GM19240 (cell line): ENCODE results near the gene WDR88.
"Not testable (repeated sequence)": the region's sequence is repeated elsewhere in the genome, so short reads cannot be mapped to it uniquely, and the experiment has no call there.

Experiments used
- DNase-seq: peaks from one replicate; pipeline ENCODE4 v3.0.0; 2011; ENCODE audit warnings: low spot score; ENCODE audit not compliant: insufficient read length

The WDR88 gene

GRCh38 chr19:33168528-33168927 lies 36.6 kb downstream of the WDR88 start:
- no peak for DNase-seq

DNA sequence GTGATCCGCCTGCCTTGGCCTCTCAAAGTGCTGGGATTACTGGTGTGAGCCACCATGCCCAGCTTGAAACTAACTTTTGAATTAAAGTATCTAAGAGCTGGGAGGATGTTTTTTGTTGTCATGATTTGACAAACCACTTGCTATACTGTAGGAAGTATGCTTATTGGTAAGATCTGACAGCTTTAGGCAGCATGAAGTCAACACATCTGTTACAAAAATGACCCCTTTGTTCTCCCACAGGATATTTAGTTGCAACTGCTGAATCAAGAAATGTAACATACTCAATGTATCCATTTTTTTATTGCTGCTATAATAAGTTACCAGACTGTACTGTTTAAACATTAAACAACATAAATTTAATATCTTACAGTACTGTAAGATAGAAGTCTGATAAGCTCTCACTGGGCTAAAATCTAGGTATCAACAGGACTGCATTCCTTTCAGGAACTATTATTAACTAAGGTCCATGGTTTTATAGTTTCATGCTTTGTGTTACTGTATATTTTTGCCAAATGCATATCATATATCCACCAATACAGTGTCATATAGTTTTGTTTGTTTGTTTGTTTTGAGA lies 39.4 kb downstream of the WDR88 start:
- no peak for DNase-seq

DNA sequence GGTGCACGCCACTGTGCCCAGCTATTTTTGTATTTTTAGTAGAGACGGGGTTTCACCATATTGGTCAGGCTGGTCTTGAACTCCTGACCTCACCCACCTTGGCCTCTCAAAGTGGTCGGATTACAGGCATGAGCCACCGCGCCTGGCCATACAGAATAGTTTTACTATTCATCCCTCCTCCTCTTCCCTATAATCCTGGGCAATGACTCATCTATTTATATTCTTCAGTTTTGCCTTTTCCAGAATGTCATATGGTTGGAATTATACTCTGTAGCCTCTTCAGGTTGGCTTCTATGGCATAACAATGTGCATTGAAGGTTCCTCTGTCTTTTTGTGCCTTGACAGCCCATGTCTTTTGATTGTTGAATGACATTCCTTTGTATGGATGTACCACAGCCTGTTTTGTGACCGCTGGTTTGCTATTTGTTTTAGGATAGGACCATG lies 40.0 kb downstream of the WDR88 start:
- no peak for DNase-seq

DNA sequence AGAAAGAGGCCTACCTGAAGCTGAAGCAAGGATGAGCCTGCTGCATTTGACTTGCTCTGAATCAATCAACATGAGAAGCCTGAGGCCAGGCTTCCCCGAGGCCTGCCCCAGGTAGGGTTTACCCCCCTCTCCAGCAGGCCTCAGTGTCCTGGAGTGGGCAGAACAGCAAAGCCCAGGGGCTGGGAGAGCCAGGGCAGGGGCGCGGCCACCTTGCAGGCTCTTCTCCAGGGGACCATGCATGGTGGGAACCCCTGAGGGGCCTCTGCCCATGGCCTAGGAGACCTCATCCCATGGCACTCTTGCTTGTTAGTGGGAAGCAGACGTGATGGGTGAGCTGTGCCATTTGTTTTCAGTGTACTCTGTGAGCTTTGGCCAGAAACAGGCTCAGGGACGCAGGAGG lies 42.3 kb downstream of the WDR88 start:
- DNase-seq: no peak

- DNase-seq: no peak
These were observed 43.4 kb downstream of the WDR88 start for GRCh38 chr19:33175156-33175782.

- DNase-seq: no peak
These were observed 44.2 kb downstream of the WDR88 start for GRCh38 chr19:33175886-33176669.

DNA sequence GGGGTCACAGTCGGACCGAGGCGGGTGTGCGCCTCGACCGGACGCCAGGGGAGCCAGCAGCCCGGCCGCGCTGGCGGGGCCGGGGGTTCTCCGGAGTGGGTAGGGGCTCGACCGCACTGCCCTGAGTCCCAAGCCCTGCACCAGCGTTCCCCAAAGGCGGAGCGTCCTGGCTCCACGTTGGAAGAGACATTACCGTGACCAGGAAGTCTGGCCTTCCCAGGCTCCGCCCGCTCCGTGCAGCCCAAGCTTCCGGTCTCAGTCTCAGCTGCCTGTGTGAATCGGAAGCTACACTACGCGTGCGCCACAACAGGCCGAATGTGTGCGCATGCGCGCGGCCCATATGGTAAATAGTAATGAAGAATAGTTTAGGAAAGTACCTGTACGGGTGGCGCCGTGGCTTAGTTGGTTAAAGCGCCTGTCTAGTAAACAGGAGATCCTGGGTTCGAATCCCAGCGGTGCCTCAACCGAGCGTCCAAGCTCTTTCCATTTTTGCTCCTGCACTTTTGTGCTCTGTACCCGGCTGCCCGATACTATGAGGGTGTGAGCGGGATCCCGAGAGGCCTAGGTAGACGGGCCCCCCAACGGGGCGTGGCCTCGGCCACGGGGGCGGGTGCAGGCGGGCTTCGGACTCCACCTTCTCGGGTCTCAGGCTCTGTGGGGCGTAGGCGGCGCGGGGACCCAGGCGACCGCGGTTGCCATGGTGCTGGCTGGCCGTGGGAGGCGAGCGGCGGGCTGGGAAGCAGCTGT lies 44.9 kb downstream of the WDR88 start:
- peak; percentile 93 for DNase-seq

GRCh38 chr19:33177417-33177979 lies 45.6 kb downstream of the WDR88 start:
- DNase-seq: no peak

- no peak for DNase-seq
These were observed 54.7 kb downstream of the WDR88 start for GRCh38 chr19:33186431-33187182.

- no peak for DNase-seq
These were observed 55.2 kb downstream of the WDR88 start for GRCh38 chr19:33187183-33187540.

- DNase-seq: no peak
These were observed 57.5 kb downstream of the WDR88 start for GRCh38 chr19:33189453-33189852.

DNA sequence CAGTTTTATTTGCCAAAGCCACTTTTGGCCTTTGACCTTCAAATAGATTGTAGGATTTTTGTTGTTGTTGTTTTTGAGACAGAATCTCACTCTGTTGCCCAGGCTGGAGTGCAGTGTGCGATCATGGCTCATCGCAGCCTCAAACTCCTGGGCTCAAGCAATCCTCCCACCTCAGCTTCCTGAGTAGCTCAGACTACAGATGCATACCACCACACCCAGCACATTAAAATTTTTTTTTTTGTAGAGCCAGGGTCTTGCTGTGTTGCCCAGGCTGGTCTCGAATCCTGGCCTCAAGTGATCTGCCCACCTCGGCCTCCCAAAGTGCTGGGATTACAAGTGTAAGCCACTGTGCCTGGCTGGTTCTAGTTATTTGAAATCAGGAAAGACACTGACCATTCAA lies 59.2 kb downstream of the WDR88 start:
- not testable (repeated sequence) for DNase-seq

DNA sequence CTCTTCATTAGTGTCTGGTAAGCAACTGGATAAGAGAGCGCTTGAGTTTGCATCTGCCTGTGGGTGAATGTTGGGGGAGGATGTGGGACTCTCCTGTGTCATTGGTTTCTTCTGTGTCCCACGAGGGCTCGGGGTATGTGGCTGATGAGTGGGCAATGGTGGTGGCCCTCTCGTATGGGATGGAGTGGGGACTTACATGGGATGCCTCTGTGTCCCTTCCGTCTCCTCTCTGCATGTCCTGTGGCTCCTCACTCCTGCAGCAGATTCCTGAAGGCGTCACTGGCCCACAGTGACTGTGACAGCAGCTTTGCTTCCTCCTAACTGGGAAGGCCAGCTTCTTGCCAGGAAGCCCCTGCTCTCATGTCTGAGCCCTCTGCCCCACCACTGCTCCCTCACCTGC lies 59.6 kb downstream of the WDR88 start:
- DNase-seq: peak; percentile 1

GRCh38 chr19:33192010-33192409 lies 60.1 kb downstream of the WDR88 start:
- peak; percentile 0 for DNase-seq

- peak; percentile 1 for DNase-seq
These were observed 61.5 kb downstream of the WDR88 start for GRCh38 chr19:33193269-33193864.

- DNase-seq: peak; percentile 0
These were observed 62.0 kb downstream of the WDR88 start, which contains the start of gene LRP3 for GRCh38 chr19:33193865-33194362. Gene LRP3 (plus strand): TSS chr19:33194330. CDS start chr19:33194786, 456 bp downstream.

DNA sequence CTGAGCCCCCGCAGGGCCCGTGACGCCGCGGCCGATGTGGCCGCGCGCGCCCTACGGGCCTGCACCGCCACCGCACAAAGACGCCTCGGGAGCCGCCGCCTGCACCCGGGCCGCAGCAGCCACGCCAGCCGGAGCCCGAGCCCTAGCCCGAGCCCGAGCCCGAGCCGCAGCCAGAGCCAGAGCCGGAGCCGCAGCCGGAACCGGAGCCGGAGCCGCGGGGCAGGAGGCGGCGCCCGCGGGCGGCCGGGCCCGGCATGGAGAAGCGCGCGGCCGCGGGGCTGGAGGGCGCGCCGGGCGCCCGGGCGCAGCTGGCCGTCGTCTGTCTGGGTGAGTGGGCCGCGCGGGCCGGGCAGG lies 62.6 kb downstream of the WDR88 start:
- peak; percentile 0 for DNase-seq

DNA sequence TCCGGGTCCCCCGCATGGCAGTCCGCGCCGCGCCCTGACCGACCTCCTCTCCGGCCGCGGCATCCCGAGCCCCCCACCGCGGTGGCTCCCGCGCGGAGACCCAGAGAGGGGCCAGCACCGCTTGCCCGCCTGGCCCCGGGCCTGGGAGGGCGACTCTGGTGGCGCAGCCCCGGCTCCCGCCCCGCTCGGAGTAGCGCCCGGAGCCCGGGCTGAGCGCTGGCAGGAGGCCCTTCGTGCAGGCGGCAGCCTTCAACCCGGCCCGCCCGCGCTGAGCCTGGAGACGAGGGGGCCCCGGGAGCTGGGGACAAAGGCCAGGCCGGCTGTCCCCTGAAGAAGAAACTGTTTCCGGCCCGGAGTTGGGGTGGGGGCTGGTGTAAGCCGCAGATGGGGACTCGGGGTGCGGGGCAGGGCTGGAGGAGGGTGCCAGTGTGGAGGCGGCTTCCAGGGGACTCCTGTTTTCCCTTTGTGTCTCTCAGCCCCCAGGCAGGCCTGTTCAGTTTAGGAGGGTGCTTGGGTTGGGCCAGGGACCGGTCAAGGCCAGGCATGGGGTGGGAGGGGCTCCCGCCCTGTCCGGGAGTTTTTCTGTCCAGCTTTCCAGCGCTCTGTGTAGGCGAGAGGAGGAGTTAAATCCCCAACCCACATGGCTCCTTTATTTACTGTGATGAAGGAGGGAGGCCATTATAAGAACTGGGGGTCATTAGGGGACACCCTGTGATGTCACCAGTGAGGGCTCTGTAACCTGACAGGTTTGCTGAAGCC lies 63.2 kb downstream of the WDR88 start:
- no peak for DNase-seq

DNA sequence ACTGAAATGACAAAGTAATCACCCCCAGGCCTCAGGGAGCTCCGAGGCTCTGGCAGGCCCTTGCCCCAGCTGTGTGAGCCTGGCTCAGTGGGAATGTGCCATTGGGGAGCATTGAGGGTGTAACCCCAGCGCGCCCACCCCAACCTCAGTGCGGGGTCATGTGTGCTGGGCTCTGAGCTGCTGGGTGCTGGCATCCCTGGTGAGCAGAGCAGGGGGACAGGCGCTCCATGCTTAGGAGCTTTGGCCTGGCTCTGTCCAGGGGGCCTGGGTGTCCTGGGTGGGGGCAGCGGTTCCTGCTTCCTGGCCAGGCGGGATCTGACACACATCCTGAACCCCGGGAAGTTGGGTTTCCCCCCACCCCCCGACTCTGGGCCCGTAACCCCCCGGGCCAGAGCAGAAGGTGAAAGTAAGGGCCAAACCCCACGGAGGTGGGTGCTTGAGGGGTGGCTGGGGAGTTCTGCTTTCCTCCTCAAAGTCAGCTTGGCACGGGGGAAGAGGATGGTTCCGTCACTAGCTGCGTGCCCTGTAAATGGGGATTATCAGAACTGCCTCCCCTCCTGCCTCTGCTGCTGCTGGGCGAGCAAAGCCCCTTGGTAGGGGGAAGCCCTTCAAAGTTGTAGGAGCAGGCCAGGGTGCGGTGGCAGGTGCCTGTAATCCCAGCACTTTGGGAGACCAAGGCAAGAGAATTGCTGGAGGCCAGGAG lies 63.9 kb downstream of the WDR88 start:
- no peak for DNase-seq
